ENCODE data around the gene PTCD2. TPM values are rescaled to one million over a fixed set of nuclear protein-coding genes. Genes with fewer than 3 reads are reported as not detected.

PTCD2 gene
- total RNA-seq, 1 donor from 2014 or later, result 6.5 TPM

DNA sequence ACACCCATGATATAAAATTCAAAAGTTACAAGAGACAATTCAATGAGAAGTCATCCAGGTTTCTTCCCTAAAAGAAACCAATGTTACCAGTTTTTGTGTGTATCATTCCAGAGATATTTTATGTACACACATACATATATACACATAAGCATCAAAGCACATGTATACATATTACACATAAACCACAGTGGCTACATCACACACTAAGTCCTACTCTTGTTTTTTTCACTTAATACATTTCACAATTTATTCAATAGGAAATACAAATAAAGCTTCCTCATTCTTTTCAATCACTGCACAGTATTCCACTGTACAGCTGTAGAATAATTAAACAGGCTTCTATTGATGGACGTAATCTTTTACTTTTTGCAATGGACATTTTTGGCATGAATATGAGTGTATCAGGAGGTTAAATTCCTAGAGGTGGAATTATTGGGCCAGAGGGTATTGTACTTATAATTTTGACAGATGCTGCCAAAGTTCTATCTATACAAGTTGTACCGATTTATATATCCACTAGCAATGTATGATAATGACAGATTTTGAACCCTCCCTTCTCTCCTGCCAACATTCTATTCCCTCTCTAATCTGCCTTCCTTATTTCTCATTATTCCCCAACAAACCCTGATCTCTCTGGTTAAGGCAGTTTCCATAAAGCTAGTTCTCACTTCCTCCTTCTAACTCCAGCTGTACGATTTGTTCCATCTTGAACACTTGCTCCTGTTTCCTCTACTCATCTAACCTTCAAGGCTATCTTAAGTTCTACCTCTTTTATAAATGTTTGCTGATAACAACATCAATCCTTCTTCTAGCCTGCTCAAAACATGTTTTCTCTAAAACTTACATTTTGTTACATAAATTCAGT lies 35.4 kb upstream of the PTCD2 start:
- TF ChIP-seq, protein P1, sequence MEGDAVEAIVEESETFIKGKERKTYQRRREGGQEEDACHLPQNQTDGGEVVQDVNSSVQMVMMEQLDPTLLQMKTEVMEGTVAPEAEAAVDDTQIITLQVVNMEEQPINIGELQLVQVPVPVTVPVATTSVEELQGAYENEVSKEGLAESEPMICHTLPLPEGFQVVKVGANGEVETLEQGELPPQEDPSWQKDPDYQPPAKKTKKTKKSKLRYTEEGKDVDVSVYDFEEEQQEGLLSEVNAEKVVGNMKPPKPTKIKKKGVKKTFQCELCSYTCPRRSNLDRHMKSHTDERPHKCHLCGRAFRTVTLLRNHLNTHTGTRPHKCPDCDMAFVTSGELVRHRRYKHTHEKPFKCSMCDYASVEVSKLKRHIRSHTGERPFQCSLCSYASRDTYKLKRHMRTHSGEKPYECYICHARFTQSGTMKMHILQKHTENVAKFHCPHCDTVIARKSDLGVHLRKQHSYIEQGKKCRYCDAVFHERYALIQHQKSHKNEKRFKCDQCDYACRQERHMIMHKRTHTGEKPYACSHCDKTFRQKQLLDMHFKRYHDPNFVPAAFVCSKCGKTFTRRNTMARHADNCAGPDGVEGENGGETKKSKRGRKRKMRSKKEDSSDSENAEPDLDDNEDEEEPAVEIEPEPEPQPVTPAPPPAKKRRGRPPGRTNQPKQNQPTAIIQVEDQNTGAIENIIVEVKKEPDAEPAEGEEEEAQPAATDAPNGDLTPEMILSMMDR (IDR thresholded peaks at IDR 0.05), result no peak
- DNase-seq (no peak), ATAC-seq (peak; percentile 63)
- no peak overlapping the region for H3K4me3 ChIP-seq
- H3K36me3 ChIP-seq, result peaks cover 12% of the 10 kb centered on the region
- intact Hi-C loops (cut with DNase I), result no loop called here
- H3K4me1 ChIP-seq, result peaks cover 14% of the 10 kb centered on the region
- H3K27ac ChIP-seq, result no peak overlapping the region
- no peaks in the 10 kb centered on the region for H3K9me3 ChIP-seq
- no peaks in the 10 kb centered on the region for H3K27me3 ChIP-seq

DNA sequence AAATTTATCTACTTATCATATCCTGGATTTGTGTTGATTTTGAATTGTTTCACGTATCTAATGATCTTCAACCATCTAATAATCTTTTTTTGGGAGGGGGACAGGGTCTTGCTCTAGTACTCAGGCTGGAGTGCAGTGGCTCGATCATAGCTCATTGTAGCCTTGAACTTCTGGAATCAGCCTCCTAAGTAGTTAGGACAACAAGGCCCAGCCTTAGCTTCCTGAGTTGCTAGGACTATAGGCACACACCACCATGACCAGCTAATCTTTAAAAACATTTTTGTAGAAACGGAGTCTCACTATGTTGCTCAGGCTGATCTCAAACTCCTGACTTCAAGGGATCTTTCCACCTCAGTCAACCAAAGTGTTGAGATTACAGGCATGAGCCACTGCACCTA lies 34.8 kb upstream of the PTCD2 start:
- no peak overlapping the region for H3K27ac ChIP-seq
- no peak for DNase-seq
- H3K36me3 ChIP-seq, result peaks cover 12% of the 10 kb centered on the region
- H3K4me1 ChIP-seq, result peaks cover 14% of the 10 kb centered on the region
- intact Hi-C loops (cut with DNase I), result no loop called here
- TF ChIP-seq, protein P1 (IDR thresholded peaks at IDR 0.05), result no peak
- ATAC-seq, result no peak
- H3K9me3 ChIP-seq, result no peaks in the 10 kb centered on the region
- no peaks in the 10 kb centered on the region for H3K27me3 ChIP-seq
- H3K4me3 ChIP-seq, result no peak overlapping the region

DNA sequence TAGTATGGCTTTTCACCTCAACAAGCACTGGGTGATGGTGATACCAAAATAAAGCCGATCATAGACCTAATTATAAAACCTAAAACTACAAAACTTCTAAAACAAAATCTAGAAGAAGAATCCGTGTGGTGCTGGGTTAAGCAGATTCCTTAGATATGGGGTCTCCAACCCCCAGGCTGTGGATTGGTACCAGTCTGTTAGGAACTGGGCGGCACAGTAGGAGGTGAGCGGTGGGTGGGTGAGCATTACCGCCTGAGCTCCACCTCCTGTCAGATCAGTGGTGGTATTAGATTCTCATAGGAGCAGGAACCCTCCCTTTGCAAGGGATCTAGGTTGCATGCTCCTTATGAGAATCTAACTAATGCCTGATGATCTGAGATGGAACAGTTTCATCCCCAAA lies 33.4 kb upstream of the PTCD2 start:
- Histone ChIP-seq H3K36me3 (peaks cover 17% of the 10 kb centered on the region), H3K4me3 (no peak overlapping the region), H3K4me1 (peaks cover 14% of the 10 kb centered on the region), H3K27ac (no peak overlapping the region), H3K9me3 (no peaks in the 10 kb centered on the region), H3K27me3 (no peaks in the 10 kb centered on the region)
- DNase-seq (no peak), ATAC-seq (no peak)
- intact Hi-C loops (cut with DNase I), result no loop called here
- TF ChIP-seq, protein P1 (IDR thresholded peaks at IDR 0.05), result no peak

DNA sequence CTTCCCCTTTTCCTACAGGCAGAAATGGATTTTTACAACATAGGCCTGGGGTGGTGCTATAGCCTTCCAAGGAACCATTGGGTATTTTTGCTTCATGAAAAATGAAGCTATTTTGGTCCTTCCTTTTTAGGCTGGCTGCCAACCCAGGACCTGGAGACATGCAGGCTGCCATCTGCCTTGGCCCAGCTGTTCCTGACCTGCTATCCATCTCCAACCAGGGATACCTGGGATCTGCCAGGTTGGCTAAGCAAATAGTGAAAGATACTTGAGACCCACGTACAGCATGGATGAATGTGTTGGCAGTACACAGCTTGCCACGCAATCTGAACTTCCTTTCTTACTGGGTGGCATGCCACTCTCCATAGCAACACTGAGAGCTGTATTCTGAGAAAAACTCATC lies 31.2 kb upstream of the PTCD2 start:
- intact Hi-C loops (cut with DNase I), result no loop called here
- H3K27me3 ChIP-seq, result no peaks in the 10 kb centered on the region
- TF ChIP-seq, protein P1 (IDR thresholded peaks at IDR 0.05), result no peak
- H3K27ac ChIP-seq, result no peak overlapping the region
- no peaks in the 10 kb centered on the region for H3K4me1 ChIP-seq
- ATAC-seq, result no peak
- no peak for DNase-seq
- no peak overlapping the region for H3K4me3 ChIP-seq
- peaks cover 22% of the 10 kb centered on the region for H3K36me3 ChIP-seq
- no peaks in the 10 kb centered on the region for H3K9me3 ChIP-seq

DNA sequence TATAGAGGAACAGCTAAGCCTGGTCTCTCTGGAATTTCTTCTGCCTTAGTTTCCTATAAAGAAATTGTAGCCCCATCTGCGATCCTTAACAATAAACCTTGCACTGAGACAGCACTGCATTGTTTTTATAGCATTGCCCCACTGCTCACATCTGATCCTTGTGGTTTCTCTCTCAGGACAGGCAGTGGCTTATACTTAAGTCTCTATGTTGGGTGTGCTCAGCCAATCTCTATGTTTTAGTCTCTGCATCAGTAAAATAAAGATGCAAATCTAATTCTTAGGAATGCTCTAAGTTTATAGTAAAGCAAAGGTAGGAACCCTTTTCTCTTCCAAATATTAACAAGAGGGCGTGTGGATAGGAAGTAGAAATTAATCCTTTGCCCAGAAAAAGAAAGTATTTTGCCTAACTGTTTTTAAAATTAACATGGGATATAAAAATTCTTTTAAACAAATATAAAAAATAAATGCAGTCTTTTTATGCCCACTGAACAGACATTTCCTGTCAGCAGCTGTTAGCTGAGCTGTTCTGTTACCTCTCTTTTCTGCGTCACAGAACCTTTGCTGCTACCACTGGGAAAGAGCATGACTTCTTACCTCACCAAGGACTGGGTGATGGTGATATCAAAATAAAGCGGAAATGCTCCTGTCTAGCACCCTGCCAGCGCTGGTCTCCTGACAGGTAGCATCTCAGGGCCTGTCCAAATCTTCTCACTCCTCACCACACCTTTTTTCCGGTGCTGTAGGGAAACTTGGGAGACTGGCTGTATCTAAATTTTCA lies 29.6 kb upstream of the PTCD2 start:
- Histone ChIP-seq H3K27ac (no peak overlapping the region), H3K9me3 (no peaks in the 10 kb centered on the region), H3K36me3 (peaks cover 26% of the 10 kb centered on the region), H3K27me3 (no peaks in the 10 kb centered on the region), H3K4me1 (no peaks in the 10 kb centered on the region), H3K4me3 (no peak overlapping the region)
- DNase-seq (no peak), ATAC-seq (no peak)
- TF ChIP-seq, protein P1 (IDR thresholded peaks at IDR 0.05), result no peak
- intact Hi-C loops (cut with DNase I), result no loop called here
